HG03097 (cell line): ENCODE results near the gene ARPP21.
"Not testable (repeated sequence)": the region's sequence is repeated elsewhere in the genome, so short reads cannot be mapped to it uniquely, and the experiment has no call there.

Source experiments
- ATAC-seq: cut with Tn5 transposase; IDR thresholded peaks from one replicate; pipeline ENCODE4 v1.9.1; 2021; ENCODE audit not compliant: unreplicated experiment, low FRiP score

Gene ARPP21

GRCh38 chr3:35776346-35776745 is 137.0 kb downstream of the ARPP21 start:
- ATAC-seq, result no peak

- ATAC-seq, result no peak
Observed at GRCh38 chr3:35777065-35777464, 137.7 kb downstream of the ARPP21 start.

GRCh38 chr3:35777563-35778554 is 138.5 kb downstream of the ARPP21 start:
- no peak for ATAC-seq

- ATAC-seq, result no peak
Observed at GRCh38 chr3:35779611-35780010, 140.3 kb downstream of the ARPP21 start.

- ATAC-seq, result no peak
Observed at GRCh38 chr3:35780800-35781199, 141.5 kb downstream of the ARPP21 start.

- ATAC-seq, result no peak
Observed at GRCh38 chr3:35781558-35781957, 142.2 kb downstream of the ARPP21 start.

- ATAC-seq, result no peak
Observed at GRCh38 chr3:35782355-35782754, 143.0 kb downstream of the ARPP21 start.

- ATAC-seq, result no peak
Observed at GRCh38 chr3:35784169-35784568, 144.8 kb downstream of the ARPP21 start.

- ATAC-seq, result no peak
Observed at GRCh38 chr3:35785234-35785888, 146.0 kb downstream of the ARPP21 start.

- no peak for ATAC-seq
Observed at GRCh38 chr3:35787936-35788335, 148.6 kb downstream of the ARPP21 start.

GRCh38 chr3:35789042-35789831 is 149.9 kb downstream of the ARPP21 start:
- ATAC-seq, result no peak

- no peak for ATAC-seq
Observed at GRCh38 chr3:35790764-35791163, 151.4 kb downstream of the ARPP21 start.

- ATAC-seq, result no peak
Observed at GRCh38 chr3:35793667-35794066, 154.3 kb downstream of the ARPP21 start.

GRCh38 chr3:35800960-35801459 is 161.7 kb downstream of the ARPP21 start:
- ATAC-seq, result no peak

GRCh38 chr3:35814531-35814930 is 175.2 kb downstream of the ARPP21 start:
- ATAC-seq, result no peak

GRCh38 chr3:35815796-35816195 is 176.5 kb downstream of the ARPP21 start:
- ATAC-seq, result not testable (repeated sequence)

GRCh38 chr3:35817216-35817615 is 177.9 kb downstream of the ARPP21 start:
- no peak for ATAC-seq

GRCh38 chr3:35832140-35832571 is 192.8 kb downstream of the ARPP21 start:
- no peak for ATAC-seq
